Astrocyte of the cerebellum (primary cell): ENCODE data around the gene RAET1G.
A peak's percentile ranks its signal among the peaks of the same experiment; 100 is the strongest.

Experiments
- DNase-seq: peaks from one replicate; pipeline ENCODE4 v3.0.0-alpha.2; 2011; ENCODE audit warnings: low read depth
- H3K4me3 ChIP-seq: 2 replicates; pipeline ENCODE4 v1.5.1; 2011; ENCODE audit warnings: mild to moderate bottlenecking, low read depth, low read length, moderate library complexity
- in situ Hi-C: cut with HindIII; loops from 2 replicates; pipeline ENCODE4 v1.10.0; 2017; ENCODE audit warnings: low sequenced_read_pairs
- TF ChIP-seq, protein P1 (sequence below): IDR thresholded peaks from 2 replicates; pipeline ENCODE4 v1.5.1; 2012; ENCODE audit warnings: low read length, low read depth, moderate library complexity, mild to moderate bottlenecking; ENCODE audit errors: missing control alignments

RAET1G gene

DNA sequence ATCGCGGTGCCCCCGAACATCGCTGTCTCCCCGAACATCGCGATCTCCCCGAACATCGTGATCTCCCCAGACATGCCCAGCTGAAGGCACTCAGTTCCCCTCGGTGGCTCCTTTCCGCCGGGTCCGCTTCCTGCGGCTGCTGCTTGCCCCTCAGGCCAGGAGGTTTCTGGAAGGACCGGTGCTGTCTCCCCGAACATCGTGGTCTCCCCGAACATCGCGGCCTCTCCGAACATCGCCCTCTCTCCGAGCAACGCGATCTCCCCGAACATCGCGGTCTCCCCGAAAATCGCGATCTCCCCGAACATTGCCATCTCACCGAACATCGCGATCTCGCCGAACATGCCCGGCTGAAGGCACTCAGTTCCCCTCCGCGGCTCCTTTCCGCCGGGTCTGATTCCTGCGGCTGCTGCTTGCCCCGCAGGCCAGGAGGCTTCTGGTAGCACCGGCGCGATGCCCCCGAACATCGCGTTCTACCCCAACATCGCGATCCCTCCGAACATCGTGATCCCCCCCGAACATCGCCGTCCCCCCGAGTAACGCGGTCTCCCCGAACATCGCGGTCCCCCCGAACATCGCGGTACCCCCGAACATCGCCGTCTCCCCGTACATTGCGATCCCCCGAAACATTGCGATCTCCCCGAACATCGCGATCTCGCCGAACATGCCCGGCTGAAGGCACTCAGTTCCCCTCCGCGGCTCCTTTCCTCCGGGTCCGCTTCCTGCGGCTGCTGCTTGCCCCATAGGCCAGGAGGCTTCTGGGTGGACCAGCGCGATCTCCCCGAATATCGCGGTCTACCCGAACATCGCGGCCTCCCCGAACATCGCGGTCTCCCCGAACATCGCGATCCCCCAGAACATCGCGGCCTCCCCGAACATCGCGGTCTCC is 41.6 kb upstream of the RAET1G start:
- TF ChIP-seq, protein P1, sequence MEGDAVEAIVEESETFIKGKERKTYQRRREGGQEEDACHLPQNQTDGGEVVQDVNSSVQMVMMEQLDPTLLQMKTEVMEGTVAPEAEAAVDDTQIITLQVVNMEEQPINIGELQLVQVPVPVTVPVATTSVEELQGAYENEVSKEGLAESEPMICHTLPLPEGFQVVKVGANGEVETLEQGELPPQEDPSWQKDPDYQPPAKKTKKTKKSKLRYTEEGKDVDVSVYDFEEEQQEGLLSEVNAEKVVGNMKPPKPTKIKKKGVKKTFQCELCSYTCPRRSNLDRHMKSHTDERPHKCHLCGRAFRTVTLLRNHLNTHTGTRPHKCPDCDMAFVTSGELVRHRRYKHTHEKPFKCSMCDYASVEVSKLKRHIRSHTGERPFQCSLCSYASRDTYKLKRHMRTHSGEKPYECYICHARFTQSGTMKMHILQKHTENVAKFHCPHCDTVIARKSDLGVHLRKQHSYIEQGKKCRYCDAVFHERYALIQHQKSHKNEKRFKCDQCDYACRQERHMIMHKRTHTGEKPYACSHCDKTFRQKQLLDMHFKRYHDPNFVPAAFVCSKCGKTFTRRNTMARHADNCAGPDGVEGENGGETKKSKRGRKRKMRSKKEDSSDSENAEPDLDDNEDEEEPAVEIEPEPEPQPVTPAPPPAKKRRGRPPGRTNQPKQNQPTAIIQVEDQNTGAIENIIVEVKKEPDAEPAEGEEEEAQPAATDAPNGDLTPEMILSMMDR: no peak
- DNase-seq: no peak
- in situ Hi-C loops: no loop called here
- H3K4me3 ChIP-seq: peak overlapping the region; percentile 35

DNA sequence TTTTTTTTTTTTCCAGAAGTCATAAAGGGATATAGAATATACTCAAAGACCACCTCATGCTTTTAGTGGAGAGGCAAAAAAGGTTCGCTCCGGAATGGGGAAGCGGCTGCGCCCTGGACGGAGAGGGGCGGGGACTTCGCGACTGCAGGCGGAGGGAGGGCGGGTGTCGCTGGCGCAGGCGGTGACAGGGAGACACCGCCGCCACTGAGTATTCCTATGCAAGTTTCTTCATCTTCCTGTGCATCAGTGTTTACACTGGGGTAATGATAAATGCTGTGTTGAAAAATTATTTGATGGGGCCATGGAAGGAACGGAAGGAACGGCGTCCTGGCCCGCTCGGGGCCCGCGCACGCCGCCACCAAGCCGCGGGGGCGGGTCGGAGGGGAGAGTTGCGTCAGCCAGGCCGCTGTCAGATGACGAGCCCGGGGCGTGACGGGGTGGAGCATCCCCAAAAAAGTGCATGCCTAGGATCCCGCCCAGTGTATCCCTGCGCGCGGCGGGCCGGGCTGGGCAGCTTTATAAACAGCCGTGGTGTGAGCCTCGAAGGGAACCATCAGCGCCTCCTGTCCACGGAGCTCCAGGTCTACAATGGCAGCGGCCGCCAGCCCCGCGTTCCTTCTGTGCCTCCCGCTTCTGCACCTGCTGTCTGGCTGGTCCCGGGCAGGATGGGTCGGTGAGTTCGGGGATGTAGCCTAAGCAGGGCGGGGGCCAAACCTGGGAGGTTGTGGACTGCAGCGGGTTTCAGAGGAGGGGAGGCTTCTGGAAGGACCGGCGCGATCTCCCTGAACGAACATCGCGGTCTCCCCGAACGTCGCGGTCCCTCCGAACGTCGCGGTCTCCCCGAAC is 40.8 kb upstream of the RAET1G start, which contains the start of gene ULBP1:
Gene ULBP1 (plus strand): TSS at position 482 of the 846 bp plus-strand sequence. CDS start 107 bp downstream, at position 589.
- in situ Hi-C loops: no loop called here
- TF ChIP-seq, protein P1: peak; percentile 13
- peak within 1 kb of the TSS; percentile 35 for H3K4me3 ChIP-seq
- peak; percentile 20 for DNase-seq

DNA sequence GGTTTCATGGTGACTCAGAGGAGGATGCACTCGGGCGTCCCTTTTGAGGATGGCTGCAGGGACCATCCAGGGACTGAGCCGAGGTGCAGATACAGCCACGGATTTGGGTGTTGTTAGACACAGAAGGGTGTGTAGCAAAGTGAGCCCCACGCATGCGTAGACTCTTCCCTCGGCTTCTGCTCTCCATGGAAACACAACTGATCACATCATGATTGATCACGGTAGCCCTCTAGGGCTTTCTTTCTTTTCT is 40.2 kb upstream of the RAET1G start:
- no peak for DNase-seq
- in situ Hi-C loops: no loop called here
- TF ChIP-seq, protein P1: no peak
- peak overlapping the region; percentile 35 for H3K4me3 ChIP-seq

DNA sequence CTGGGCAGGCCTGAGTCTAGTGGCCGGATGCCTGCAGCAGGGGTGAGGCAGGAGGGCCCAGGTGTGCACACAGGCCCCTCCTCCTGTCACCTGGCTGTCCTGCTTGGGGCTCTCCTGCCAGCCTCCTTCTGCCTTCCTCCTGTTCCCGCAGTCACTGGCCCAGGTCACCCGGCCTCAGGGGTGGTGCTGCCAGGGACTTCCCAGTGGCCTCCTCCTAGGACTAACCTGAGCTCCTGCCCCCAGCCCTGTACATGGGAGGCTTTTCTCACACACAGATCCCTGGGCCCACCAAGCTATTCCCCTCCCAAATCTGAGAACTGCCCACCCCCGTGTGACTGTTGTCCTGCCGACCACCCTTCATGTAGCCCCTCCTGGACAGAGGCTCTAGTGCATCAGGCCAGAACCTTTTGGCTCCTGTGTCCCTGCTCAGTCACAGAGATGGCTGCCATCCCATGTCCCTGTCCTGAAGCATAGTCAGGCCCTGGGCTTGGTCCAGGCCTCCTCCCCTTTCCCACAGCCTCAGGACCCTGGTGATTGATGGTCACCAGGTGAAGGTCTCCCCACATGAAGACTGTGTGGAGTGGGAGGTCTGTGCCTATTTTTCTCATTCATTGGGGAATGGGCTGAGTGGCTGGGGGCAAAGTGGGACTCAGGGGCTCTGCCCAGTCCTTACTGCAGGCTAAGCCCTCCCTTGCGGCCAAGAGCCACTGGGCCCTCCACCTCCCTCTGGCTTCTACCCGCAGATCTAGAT is 39.7 kb upstream of the RAET1G start:
- H3K4me3 ChIP-seq: no peak overlapping the region
- DNase-seq: no peak
- TF ChIP-seq, protein P1: no peak
- in situ Hi-C loops: no loop called here

DNA sequence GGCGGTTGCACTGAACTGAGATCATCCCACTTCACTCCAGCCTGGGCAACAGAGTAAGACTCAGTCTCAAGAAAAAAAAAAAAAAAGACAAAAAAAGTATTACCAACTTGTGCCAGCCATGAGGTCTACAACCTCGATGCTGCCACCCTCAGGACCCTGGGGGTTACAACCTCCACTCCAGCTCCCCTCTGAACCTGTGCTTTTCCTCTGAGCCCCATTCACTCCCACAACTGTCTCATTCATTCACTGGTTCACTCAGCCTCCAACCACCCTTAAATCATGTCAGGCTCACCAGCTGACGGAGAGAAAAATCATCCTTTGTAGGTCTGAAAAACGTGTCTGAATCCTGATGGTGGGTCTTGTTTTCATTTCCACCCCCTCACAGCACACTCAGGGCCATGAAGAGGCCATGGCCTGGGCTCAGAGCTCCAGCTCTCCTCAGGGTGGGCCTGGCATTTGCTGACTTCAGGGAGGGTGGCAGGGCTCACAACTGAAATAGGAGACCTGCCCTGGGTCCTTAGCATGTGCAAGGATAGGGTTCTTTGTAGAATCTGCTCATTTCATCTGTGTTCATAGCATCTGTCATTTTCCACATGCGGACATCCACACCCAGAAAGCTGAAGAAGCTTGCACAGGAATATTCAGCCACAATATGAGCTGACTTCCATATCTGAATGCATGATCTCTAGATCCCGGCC is 39.0 kb upstream of the RAET1G start:
- TF ChIP-seq, protein P1: peak; percentile 6
- in situ Hi-C loops: no loop called here
- no peak overlapping the region for H3K4me3 ChIP-seq
- no peak for DNase-seq
